GM12878 (cell line): Measurements from ENCODE around the gene LARGE1. TPM values are rescaled to one million over a fixed set of nuclear protein-coding genes. Genes with fewer than 3 reads are reported as not detected.
A peak's percentile ranks its signal among the peaks of the same experiment; 100 is the strongest.

Experiments used
- ATAC-seq: fragments of 200-7000 bp; cut with Tn5 transposase; 3 replicates; pipeline ENCODE4 v1.9.1; 2020; ENCODE audit warnings: mild to moderate bottlenecking, moderate library complexity
- BruUV-seq: library from RNA; stranded (reverse); fragments of 400-500 nt; replicated peaks from 2 replicates; lab custom pipeline; 2021; lab: Mats Ljungman, UMichigan
- CTCF ChIA-PET: fragments of 300-600 bp; sonication (Branson Sonifier 250); formaldehyde crosslinking; extraction: SDS; loops from one replicate; lab custom pipeline; 2021; ENCODE audit warnings: inconsistent platforms; lab: Yijun Ruan, JAX
- POLR2A ChIA-PET: fragments of 350-600 bp; formaldehyde crosslinking; extraction: SDS; loops from one replicate; lab custom pipeline; 2021; ENCODE audit warnings: inconsistent platforms; lab: Charles Lee
- RAD21 ChIA-PET: fragments of 300-600 bp; sonication (Branson Sonifier 250); formaldehyde crosslinking; loops from one replicate; lab custom pipeline; 2023; ENCODE audit warnings: antibody characterized with exemption; ENCODE audit not compliant: unreplicated experiment; lab: Charles Lee
- SMC1A ChIA-PET: fragments of 300-600 bp; sonication (Branson Sonifier 250); formaldehyde crosslinking; loops from one replicate; lab custom pipeline; 2023; ENCODE audit not compliant: unreplicated experiment, uncharacterized antibody; lab: Charles Lee
- DNase-seq: peaks from one replicate; pipeline ENCODE4 v3.0.0-alpha.2; 2011; ENCODE audit warnings: low read depth, low spot score
- FAIRE-seq: peaks from 3 replicates; lab custom pipeline; 2011; peaks lifted over from hg19 to GRCh38; lab: Jason Lieb, UNC
- H2AFZ ChIP-seq: 2 replicates; pipeline ENCODE4 v1.6.0; 2011; ENCODE audit warnings: low read depth, low read length, control low read depth; ENCODE audit not compliant: control insufficient read depth
- H3K27ac ChIP-seq: 2 replicates; pipeline ENCODE4 v1.5.1; 2011; ENCODE audit warnings: control low read depth; ENCODE audit not compliant: control insufficient read depth, insufficient read depth
- H3K27me3 ChIP-seq, 2 experiments: replicated peaks in 1 of 2; 2 replicates each; pipeline versions ENCODE4 v1.6.0 to v1.6.1; 2011; ENCODE audit warnings: low read length in 1 of 2; ENCODE audit not compliant: control insufficient read depth in 2 of 2, insufficient read depth in 2 of 2
- H3K36me3 ChIP-seq, 2 experiments: 2 replicates each; pipeline ENCODE4 v1.5.1; 2011; ENCODE audit warnings: low read length in 1 of 2; ENCODE audit not compliant: control insufficient read depth in 2 of 2, insufficient read depth in 2 of 2
- H3K4me1 ChIP-seq: 2 replicates; pipeline ENCODE4 v1.6.1; 2011; ENCODE audit warnings: mild to moderate bottlenecking, low read length, moderate library complexity, mixed read lengths; ENCODE audit not compliant: control insufficient read depth, insufficient read depth
- H3K4me2 ChIP-seq: 2 replicates; pipeline ENCODE4 v1.6.0; 2011; ENCODE audit warnings: control low read depth; ENCODE audit not compliant: control insufficient read depth, insufficient read depth
- H3K4me3 ChIP-seq: fragments of 200-600 bp; sonication (generic); 2 replicates; pipeline ENCODE4 v1.5.1; 2016
- H3K79me2 ChIP-seq: 2 replicates; pipeline ENCODE4 v1.6.0; 2011; ENCODE audit warnings: low read length; ENCODE audit not compliant: control insufficient read depth, insufficient read depth
- H3K9ac ChIP-seq: 2 replicates; pipeline ENCODE4 v1.8.0; 2011; ENCODE audit warnings: low read length, control low read depth, mixed read lengths; ENCODE audit not compliant: control insufficient read depth, insufficient read depth
- H3K9me3 ChIP-seq: replicated peaks from 3 replicates; pipeline ENCODE4 v1.5.1; 2011; ENCODE audit warnings: mild to moderate bottlenecking, low read length; ENCODE audit not compliant: control insufficient read depth, insufficient read depth
- H4K20me1 ChIP-seq: 2 replicates; pipeline ENCODE4 v1.6.0; 2011; ENCODE audit not compliant: control insufficient read depth, insufficient read depth
- MEF2B ChIP-seq: fragments of 450-650 bp; IDR thresholded peaks from 2 replicates; pipeline ENCODE4 v1.6.1; 2018; ENCODE audit warnings: mild to moderate bottlenecking, moderate library complexity; ENCODE audit not compliant: partially characterized antibody, poor library complexity, severe bottlenecking
- NFIC ChIP-seq: IDR thresholded peaks from 2 replicates; pipeline ENCODE4 v1.6.1; 2012; ENCODE audit warnings: low read depth, mild to moderate bottlenecking, inconsistent platforms, low read length, moderate library complexity
- NFYA ChIP-seq: IDR thresholded peaks from 2 replicates; pipeline ENCODE4 v1.6.1; 2011; ENCODE audit warnings: low read depth, mild to moderate bottlenecking, low read length, improper control_type of control experiment, borderline replicate concordance
- RAD21 ChIP-seq: IDR thresholded peaks from 2 replicates; pipeline ENCODE4 v1.6.1; 2011; ENCODE audit warnings: mild to moderate bottlenecking, low read depth, low read length, moderate library complexity; ENCODE audit not compliant: insufficient read depth
- RBBP5 ChIP-seq: fragments of 200-600 bp; sonication (generic); conservative IDR thresholded peaks from 2 replicates; pipeline ENCODE4 v1.6.1; 2016
- ZZZ3 ChIP-seq: IDR thresholded peaks from 2 replicates; pipeline ENCODE4 v1.6.1; 2011; ENCODE audit warnings: low read depth; ENCODE audit not compliant: control insufficient read depth, insufficient read length
- WGBS: methylation state at CpG from one replicate; pipeline ENCODE4 v1.1.6; 2016; ENCODE audit warnings: low lambda C conversion rate; ENCODE audit not compliant: insufficient replicate concordance, insufficient coverage; ENCODE audit errors: missing lambda C conversion rate; 5-methylcytosine and 5-hydroxymethylcytosine counted together
- in situ Hi-C: fragments of 300-500 bp; cut with MboI; formaldehyde crosslinking; loops from 9 replicates; pipeline ENCODE4 v1.14.3; 2018; ENCODE audit warnings: mixed read lengths
- intact Hi-C: fragments of 100-400 bp; cut with micrococcal nuclease; formaldehyde crosslinking; loops from one replicate; pipeline ENCODE4 v1.14.2; 2022; ENCODE audit not compliant: unreplicated experiment
- polyA plus RNA-seq, 11 experiments: library from polyadenylated mRNA; depleted of rRNA in 4 of 11; unstranded in 6 of 11; stranded (reverse) in 5 of 11; fragments of >200 nt; fragmentation: Nextera tagmentation in 4 of 11; fragmentation: Illumina TruSeq in 1 of 11; extraction: Ambion mirVana in 4 of 11; extraction: Trizol in 1 of 11; gene quantifications; 1 replicate in 1 of 11; 2 replicates in 10 of 11; pipeline versions ENCODE4 v1.2.1 to v1.2.3, GENCODE V29; 2011 to 2016; ENCODE audit warnings: inconsistent platforms in 2 of 11, missing spikeins in 2 of 11, low read depth in 1 of 11
- total RNA-seq, 4 experiments: library from RNA; depleted of rRNA in 3 of 4; stranded (reverse); fragments of >200 nt in 3 of 4; fragmentation: Illumina TruSeq in 1 of 4; extraction: Trizol in 1 of 4; gene quantifications; 2 replicates each; pipeline versions ENCODE4 v1.2.1 to v1.2.3, GENCODE V29; 2013 to 2021
- TF ChIP-seq, protein P1 (sequence below): fragments of 450-650 bp; IDR thresholded peaks from 2 replicates; pipeline ENCODE4 v1.6.1; 2014; ENCODE audit warnings: mild to moderate bottlenecking
- TF ChIP-seq, protein P2 (sequence below): fragments of 450-650 bp; IDR thresholded peaks from 2 replicates; pipeline ENCODE4 v1.6.1; 2017; ENCODE audit warnings: antibody characterized with exemption, mild to moderate bottlenecking, moderate library complexity
- TF ChIP-seq, protein P3 (sequence below): IDR thresholded peaks from 2 replicates; pipeline ENCODE4 v1.6.1; 2011; ENCODE audit warnings: borderline replicate concordance, low read depth, mild to moderate bottlenecking, moderate library complexity, mixed read lengths, low read length; ENCODE audit not compliant: insufficient read depth; ENCODE audit errors: extremely low read length
- TF ChIP-seq, protein P4 (sequence below): fragments of 150-350 bp; IDR thresholded peaks from 2 replicates; pipeline ENCODE4 v1.6.1; 2016; ENCODE audit warnings: low read depth, low read length

LARGE1 gene
- total and polyA plus RNA-seq, 10 of the 15 experiments (the other 5 are each of a cell fraction or from before 2014, with no cell fraction given): 3.2 to 41.4 (median 17.3) TPM

DNA sequence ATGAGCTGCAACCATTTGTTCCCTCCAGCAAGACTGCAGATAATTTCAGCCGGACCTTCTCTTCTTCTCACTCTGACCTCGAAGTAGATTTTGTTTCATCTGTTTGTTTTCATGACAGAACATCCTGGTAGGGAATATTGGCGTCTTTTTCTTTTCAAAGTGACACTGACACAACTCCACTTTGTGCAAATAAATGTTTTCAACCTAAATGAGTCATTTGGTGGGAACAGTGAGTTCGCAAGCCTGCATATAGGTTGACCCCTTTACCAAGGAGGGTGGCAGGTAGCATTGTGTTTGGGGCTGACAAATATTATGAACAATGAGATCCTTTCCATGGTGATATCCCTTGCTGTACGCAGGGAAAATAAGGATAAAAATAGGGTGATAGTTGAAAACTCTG is 55.0 kb downstream of the LARGE1 start:
- Histone ChIP-seq H3K27ac (peak overlapping the region; percentile 24; the same call in 1 of the 2 replicates), H3K4me1 (peaks cover 17% of the 10 kb centered on the region), H3K4me3 (no peak overlapping the region), H2AFZ (no peak overlapping the region), H3K9ac (no peak overlapping the region), H3K9me3 (no peaks in the 10 kb centered on the region), H3K79me2 (peaks cover 2% of the 10 kb centered on the region), H4K20me1 (no peaks in the 10 kb centered on the region), H3K27me3 (no peaks in the 10 kb centered on the region), H3K36me3 (no peaks in the 10 kb centered on the region), H3K4me2 (no peak overlapping the region)
- RAD21 ChIA-PET: no interaction called here
- CTCF ChIA-PET: interaction anchor here (1.2 to 1.4 kb wide), 2 partner anchors 10 to 49 kb away, joined by 3 to 4 read pairs; no protein-coding TSS in a partner anchor
- WGBS: 73% methylated on average over 5 of the region's 5 CpGs
- BruUV-seq: no TSS peak
- TF ChIP-seq, protein P1, sequence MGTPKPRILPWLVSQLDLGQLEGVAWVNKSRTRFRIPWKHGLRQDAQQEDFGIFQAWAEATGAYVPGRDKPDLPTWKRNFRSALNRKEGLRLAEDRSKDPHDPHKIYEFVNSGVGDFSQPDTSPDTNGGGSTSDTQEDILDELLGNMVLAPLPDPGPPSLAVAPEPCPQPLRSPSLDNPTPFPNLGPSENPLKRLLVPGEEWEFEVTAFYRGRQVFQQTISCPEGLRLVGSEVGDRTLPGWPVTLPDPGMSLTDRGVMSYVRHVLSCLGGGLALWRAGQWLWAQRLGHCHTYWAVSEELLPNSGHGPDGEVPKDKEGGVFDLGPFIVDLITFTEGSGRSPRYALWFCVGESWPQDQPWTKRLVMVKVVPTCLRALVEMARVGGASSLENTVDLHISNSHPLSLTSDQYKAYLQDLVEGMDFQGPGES: no peak
- TF ChIP-seq NFYA (no peak), RBBP5 (no peak), MEF2B (no peak), NFIC (no peak), ZZZ3 (no peak), RAD21 (no peak)
- TF ChIP-seq, protein P2, sequence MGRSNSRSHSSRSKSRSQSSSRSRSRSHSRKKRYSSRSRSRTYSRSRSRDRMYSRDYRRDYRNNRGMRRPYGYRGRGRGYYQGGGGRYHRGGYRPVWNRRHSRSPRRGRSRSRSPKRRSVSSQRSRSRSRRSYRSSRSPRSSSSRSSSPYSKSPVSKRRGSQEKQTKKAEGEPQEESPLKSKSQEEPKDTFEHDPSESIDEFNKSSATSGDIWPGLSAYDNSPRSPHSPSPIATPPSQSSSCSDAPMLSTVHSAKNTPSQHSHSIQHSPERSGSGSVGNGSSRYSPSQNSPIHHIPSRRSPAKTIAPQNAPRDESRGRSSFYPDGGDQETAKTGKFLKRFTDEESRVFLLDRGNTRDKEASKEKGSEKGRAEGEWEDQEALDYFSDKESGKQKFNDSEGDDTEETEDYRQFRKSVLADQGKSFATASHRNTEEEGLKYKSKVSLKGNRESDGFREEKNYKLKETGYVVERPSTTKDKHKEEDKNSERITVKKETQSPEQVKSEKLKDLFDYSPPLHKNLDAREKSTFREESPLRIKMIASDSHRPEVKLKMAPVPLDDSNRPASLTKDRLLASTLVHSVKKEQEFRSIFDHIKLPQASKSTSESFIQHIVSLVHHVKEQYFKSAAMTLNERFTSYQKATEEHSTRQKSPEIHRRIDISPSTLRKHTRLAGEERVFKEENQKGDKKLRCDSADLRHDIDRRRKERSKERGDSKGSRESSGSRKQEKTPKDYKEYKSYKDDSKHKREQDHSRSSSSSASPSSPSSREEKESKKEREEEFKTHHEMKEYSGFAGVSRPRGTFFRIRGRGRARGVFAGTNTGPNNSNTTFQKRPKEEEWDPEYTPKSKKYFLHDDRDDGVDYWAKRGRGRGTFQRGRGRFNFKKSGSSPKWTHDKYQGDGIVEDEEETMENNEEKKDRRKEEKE: no peak
- TF ChIP-seq, protein P3, sequence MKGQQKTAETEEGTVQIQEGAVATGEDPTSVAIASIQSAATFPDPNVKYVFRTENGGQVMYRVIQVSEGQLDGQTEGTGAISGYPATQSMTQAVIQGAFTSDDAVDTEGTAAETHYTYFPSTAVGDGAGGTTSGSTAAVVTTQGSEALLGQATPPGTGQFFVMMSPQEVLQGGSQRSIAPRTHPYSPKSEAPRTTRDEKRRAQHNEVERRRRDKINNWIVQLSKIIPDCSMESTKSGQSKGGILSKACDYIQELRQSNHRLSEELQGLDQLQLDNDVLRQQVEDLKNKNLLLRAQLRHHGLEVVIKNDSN: no peak
- TF ChIP-seq, protein P4, sequence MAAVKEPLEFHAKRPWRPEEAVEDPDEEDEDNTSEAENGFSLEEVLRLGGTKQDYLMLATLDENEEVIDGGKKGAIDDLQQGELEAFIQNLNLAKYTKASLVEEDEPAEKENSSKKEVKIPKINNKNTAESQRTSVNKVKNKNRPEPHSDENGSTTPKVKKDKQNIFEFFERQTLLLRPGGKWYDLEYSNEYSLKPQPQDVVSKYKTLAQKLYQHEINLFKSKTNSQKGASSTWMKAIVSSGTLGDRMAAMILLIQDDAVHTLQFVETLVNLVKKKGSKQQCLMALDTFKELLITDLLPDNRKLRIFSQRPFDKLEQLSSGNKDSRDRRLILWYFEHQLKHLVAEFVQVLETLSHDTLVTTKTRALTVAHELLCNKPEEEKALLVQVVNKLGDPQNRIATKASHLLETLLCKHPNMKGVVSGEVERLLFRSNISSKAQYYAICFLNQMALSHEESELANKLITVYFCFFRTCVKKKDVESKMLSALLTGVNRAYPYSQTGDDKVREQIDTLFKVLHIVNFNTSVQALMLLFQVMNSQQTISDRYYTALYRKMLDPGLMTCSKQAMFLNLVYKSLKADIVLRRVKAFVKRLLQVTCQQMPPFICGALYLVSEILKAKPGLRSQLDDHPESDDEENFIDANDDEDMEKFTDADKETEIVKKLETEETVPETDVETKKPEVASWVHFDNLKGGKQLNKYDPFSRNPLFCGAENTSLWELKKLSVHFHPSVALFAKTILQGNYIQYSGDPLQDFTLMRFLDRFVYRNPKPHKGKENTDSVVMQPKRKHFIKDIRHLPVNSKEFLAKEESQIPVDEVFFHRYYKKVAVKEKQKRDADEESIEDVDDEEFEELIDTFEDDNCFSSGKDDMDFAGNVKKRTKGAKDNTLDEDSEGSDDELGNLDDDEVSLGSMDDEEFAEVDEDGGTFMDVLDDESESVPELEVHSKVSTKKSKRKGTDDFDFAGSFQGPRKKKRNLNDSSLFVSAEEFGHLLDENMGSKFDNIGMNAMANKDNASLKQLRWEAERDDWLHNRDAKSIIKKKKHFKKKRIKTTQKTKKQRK: no peak
- SMC1A ChIA-PET: interaction anchor here (0.9 kb wide), 1 partner anchor 30 kb away, joined by 3 read pairs; no protein-coding TSS in a partner anchor
- POLR2A ChIA-PET: no interaction called here
- intact Hi-C loops (no loop called here), in situ Hi-C loops (no loop called here)
- DNase-seq: no peak
- ATAC-seq: no peak
- FAIRE-seq: no peak
